Uterus (tissue), 2 donors: ENCODE measurements around the gene GLCCI1.

Experiments
- POLR2A ChIP-seq, 2 donors: fragments of 450-650 bp; IDR thresholded peaks; one replicate each; pipeline ENCODE4 v1.6.1; 2016; ENCODE audit warnings: antibody characterized with exemption in 2 of 2, mild to moderate bottlenecking in 1 of 2, moderate library complexity in 1 of 2
- TF ChIP-seq, protein P1 (sequence below), 4 experiments: fragments of 200-600 bp in 2 of 4; fragments of 450-650 bp in 2 of 4; sonication (generic) in 2 of 4; IDR thresholded peaks; one replicate each; pipeline ENCODE4 v1.5.1; 2016 to 2019; ENCODE audit warnings: antibody characterized with exemption in 4 of 4, mild to moderate bottlenecking in 2 of 4, moderate library complexity in 1 of 4

GRCh38 chr7:8082762-8083161 lies 114.2 kb downstream of the GLCCI1 start:
- TF ChIP-seq, protein P1, sequence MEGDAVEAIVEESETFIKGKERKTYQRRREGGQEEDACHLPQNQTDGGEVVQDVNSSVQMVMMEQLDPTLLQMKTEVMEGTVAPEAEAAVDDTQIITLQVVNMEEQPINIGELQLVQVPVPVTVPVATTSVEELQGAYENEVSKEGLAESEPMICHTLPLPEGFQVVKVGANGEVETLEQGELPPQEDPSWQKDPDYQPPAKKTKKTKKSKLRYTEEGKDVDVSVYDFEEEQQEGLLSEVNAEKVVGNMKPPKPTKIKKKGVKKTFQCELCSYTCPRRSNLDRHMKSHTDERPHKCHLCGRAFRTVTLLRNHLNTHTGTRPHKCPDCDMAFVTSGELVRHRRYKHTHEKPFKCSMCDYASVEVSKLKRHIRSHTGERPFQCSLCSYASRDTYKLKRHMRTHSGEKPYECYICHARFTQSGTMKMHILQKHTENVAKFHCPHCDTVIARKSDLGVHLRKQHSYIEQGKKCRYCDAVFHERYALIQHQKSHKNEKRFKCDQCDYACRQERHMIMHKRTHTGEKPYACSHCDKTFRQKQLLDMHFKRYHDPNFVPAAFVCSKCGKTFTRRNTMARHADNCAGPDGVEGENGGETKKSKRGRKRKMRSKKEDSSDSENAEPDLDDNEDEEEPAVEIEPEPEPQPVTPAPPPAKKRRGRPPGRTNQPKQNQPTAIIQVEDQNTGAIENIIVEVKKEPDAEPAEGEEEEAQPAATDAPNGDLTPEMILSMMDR (IDR thresholded peaks at IDR 0.05) = no peak
- no peak for TF ChIP-seq POLR2A (IDR thresholded peaks at IDR 0.05)
